ENCODE measurements around the gene AGRN. TPM values are rescaled to one million over a fixed set of nuclear protein-coding genes. Genes with fewer than 3 reads are reported as not detected.

The AGRN gene
- total and polyA plus RNA-seq, 8 donors = 3.5 to 459 (median 50.5) TPM

GRCh38 chr1:972726-973458 lies 47.0 kb upstream of the AGRN start:
- H3K9me3 ChIP-seq = no peaks in the 10 kb centered on the region
- H3K4me3 ChIP-seq = no peak overlapping the region
- peaks cover 11 to 87% (median 40%) of the 10 kb centered on the region in 3 donors for H3K27me3 ChIP-seq
- no peak overlapping the region for H3K27ac ChIP-seq
- WGBS, 5 donors = 84 to 91% (median 86%) methylated on average over 9 to 28 of the region's 28 CpGs
- peaks cover 7 to 18% (median 13%) of the 10 kb centered on the region in 4 donors for H3K4me1 ChIP-seq
- intact Hi-C loops (cut with DNase I; ENCODE audit: low total_unique reads) = no loop called here
- H3K36me3 ChIP-seq = no peaks in the 10 kb centered on the region
- TF ChIP-seq POLR2AphosphoS5 (IDR thresholded peaks at IDR 0.05) = no peak
- TF ChIP-seq EP300 (IDR thresholded peaks at IDR 0.05) = no peak
- TF ChIP-seq POLR2A (IDR thresholded peaks at IDR 0.05) = no peak
- TF ChIP-seq CTCF (IDR thresholded peaks at IDR 0.05) = no peak
- no peak for DNase-seq

- Histone ChIP-seq H3K27me3 (peaks cover 11 to 82% (median 39%) of the 10 kb centered on the region in 3 donors), H3K27ac (no peak overlapping the region), H3K4me3 (no peak overlapping the region), H3K4me1 (peaks cover 7 to 15% (median 12%) of the 10 kb centered on the region in 4 donors), H3K36me3 (no peaks in the 10 kb centered on the region), H3K9me3 (no peaks in the 10 kb centered on the region)
- DNase-seq = no peak
- WGBS, 5 donors = 81 to 92% (median 83%) methylated on average over 19 to 28 of the region's 28 CpGs
- TF ChIP-seq POLR2A (IDR thresholded peaks at IDR 0.05) (no peak), EP300 (IDR thresholded peaks at IDR 0.05) (no peak), CTCF (IDR thresholded peaks at IDR 0.05) (no peak), POLR2AphosphoS5 (IDR thresholded peaks at IDR 0.05) (no peak)
- intact Hi-C loops (cut with DNase I; ENCODE audit: low total_unique reads) = no loop called here
Measured at GRCh38 chr1:973459-974292, 46.2 kb upstream of the AGRN start.

GRCh38 chr1:974293-974640 lies 45.7 kb upstream of the AGRN start:
- H3K9me3 ChIP-seq = no peaks in the 10 kb centered on the region
- H3K27me3 ChIP-seq = peaks cover 11 to 79% (median 39%) of the 10 kb centered on the region in 3 donors
- no peak for TF ChIP-seq CTCF (IDR thresholded peaks at IDR 0.05)
- TF ChIP-seq EP300 (IDR thresholded peaks at IDR 0.05) = no peak
- TF ChIP-seq POLR2A (IDR thresholded peaks at IDR 0.05) = no peak
- no peak for TF ChIP-seq POLR2AphosphoS5 (IDR thresholded peaks at IDR 0.05)
- no peak for DNase-seq
- H3K36me3 ChIP-seq = no peaks in the 10 kb centered on the region
- intact Hi-C loops (cut with DNase I; ENCODE audit: low total_unique reads) = no loop called here
- H3K4me1 ChIP-seq = peaks cover 7 to 15% (median 12%) of the 10 kb centered on the region in 4 donors
- H3K4me3 ChIP-seq = no peak overlapping the region
- 84 to 100% (median 93%) methylated on average over 1 to 11 of the region's 11 CpGs for WGBS, 5 donors
- no peak overlapping the region for H3K27ac ChIP-seq

- no peak for TF ChIP-seq POLR2AphosphoS5 (IDR thresholded peaks at IDR 0.05)
- TF ChIP-seq POLR2A (IDR thresholded peaks at IDR 0.05) = no peak
- no peak for TF ChIP-seq CTCF (IDR thresholded peaks at IDR 0.05)
- TF ChIP-seq EP300 (IDR thresholded peaks at IDR 0.05) = no peak
- Histone ChIP-seq H3K36me3 (no peaks in the 10 kb centered on the region), H3K27ac (no peak overlapping the region), H3K4me1 (peaks cover 7 to 15% (median 12%) of the 10 kb centered on the region in 4 donors), H3K4me3 (no peak overlapping the region), H3K9me3 (no peaks in the 10 kb centered on the region), H3K27me3 (peaks cover 11 to 75% (median 39%) of the 10 kb centered on the region in 3 donors)
- DNase-seq = no peak
- 70 to 83% (median 74%) methylated on average over 17 of the region's 17 CpGs for WGBS, 5 donors
- intact Hi-C loops (cut with DNase I; ENCODE audit: low total_unique reads) = loop anchor here (5.0 kb wide), 1 partner anchor 77 kb away; no protein-coding TSS in a partner anchor
Measured at GRCh38 chr1:974687-975328, 45.1 kb upstream of the AGRN start.
